HUES64 (cell line): ENCODE results near the gene DPP6. TPM values are rescaled to one million over a fixed set of nuclear protein-coding genes. Genes with fewer than 3 reads are reported as not detected.
A peak's percentile ranks its signal among the peaks of the same experiment; 100 is the strongest.
"Not testable (repeated sequence)": the region's sequence is repeated elsewhere in the genome, so short reads cannot be mapped to it uniquely, and the experiment has no call there.

ENCODE experiments used
- H3K27ac ChIP-seq: 2 replicates; pipeline ENCODE4 v1.7.0; 2013; ENCODE audit warnings: low read depth, low read length, inconsistent platforms
- H3K27me3 ChIP-seq: 2 replicates; pipeline ENCODE4 v1.6.1; 2013; ENCODE audit warnings: mild to moderate bottlenecking, low read length; ENCODE audit not compliant: insufficient read depth
- H3K36me3 ChIP-seq: 2 replicates; pipeline ENCODE4 v1.6.1; 2013; ENCODE audit warnings: mild to moderate bottlenecking, low read length; ENCODE audit not compliant: insufficient read depth
- H3K4me1 ChIP-seq: 2 replicates; pipeline ENCODE4 v1.6.1; 2013; ENCODE audit warnings: mild to moderate bottlenecking, low read length, moderate library complexity; ENCODE audit not compliant: insufficient read depth
- H3K4me3 ChIP-seq: 2 replicates; pipeline ENCODE4 v1.5.1; 2013; ENCODE audit warnings: mild to moderate bottlenecking, low read length, moderate library complexity
- H3K9ac ChIP-seq: 2 replicates; pipeline ENCODE4 v1.6.1; 2013; ENCODE audit warnings: mild to moderate bottlenecking, low read depth, low read length
- H3K9me3 ChIP-seq: 2 replicates; pipeline ENCODE4 v1.6.1; 2013; ENCODE audit warnings: low read depth, low read length; ENCODE audit not compliant: insufficient read depth
- WGBS: fragments of 150-250, 120-280 bp; methylation state at CpG from one replicate; pipeline ENCODE4 v1.1.7; 2013; ENCODE audit warnings: missing lambda C conversion rate; 5-methylcytosine and 5-hydroxymethylcytosine counted together
- polyA plus RNA-seq, 2 experiments: library from polyadenylated mRNA; stranded (reverse); fragments of 50-300 nt; gene quantifications; one replicate each; pipeline ENCODE4 v1.2.3, GENCODE V29; 2013

The DPP6 gene
- 2.7 TPM for polyA plus RNA-seq (2013, experiment 1 of 2)
- polyA plus RNA-seq (2013, experiment 2 of 2): 4.4 TPM

- peak within 1 kb of the TSS; percentile 50 for H3K4me3 ChIP-seq
- under 1% methylated on average over 30 of the region's 81 CpGs for WGBS
- not testable (repeated sequence) for H3K9ac ChIP-seq
These were observed at the start of gene DPP6 for GRCh38 chr7:154051643-154052529. TSS of gene DPP6 (plus strand) at chr7:154052398.

GRCh38 chr7:154009423-154009911 is 42.7 kb upstream of the DPP6 start:
- not testable (repeated sequence) for H3K36me3 ChIP-seq, H3K4me3 ChIP-seq, H3K9me3 ChIP-seq, H3K27ac ChIP-seq, H3K9ac ChIP-seq, H3K4me1 ChIP-seq, H3K27me3 ChIP-seq
- no CpG with 5 or more reads among the region's 3 CpGs for WGBS

More at GRCh38 chr7:154051643-154052529, at the start of gene DPP6:
- not testable (repeated sequence) for H3K27ac ChIP-seq, H3K4me1 ChIP-seq, H3K36me3 ChIP-seq, H3K9me3 ChIP-seq
- H3K27me3 ChIP-seq: peaks cover 14% of the 10 kb centered on the region

- H3K9ac ChIP-seq, H3K4me3 ChIP-seq, H3K27me3 ChIP-seq, H3K36me3 ChIP-seq, H3K9me3 ChIP-seq, H3K4me1 ChIP-seq, H3K27ac ChIP-seq: not testable (repeated sequence)
- WGBS: 65% methylated on average over 4 of the region's 4 CpGs
These were observed 41.3 kb upstream of the DPP6 start for GRCh38 chr7:154010726-154011568.

- H3K9ac ChIP-seq, H3K4me1 ChIP-seq, H3K4me3 ChIP-seq, H3K36me3 ChIP-seq, H3K27ac ChIP-seq, H3K27me3 ChIP-seq: not testable (repeated sequence)
- H3K9me3 ChIP-seq: peaks cover 11% of the 10 kb centered on the region; the same call in 1 of the 2 replicates
- 35% methylated on average over 2 of the region's 3 CpGs for WGBS
These were observed 39.4 kb upstream of the DPP6 start for GRCh38 chr7:154012800-154013199.

GRCh38 chr7:154015636-154016035 is 36.6 kb upstream of the DPP6 start:
- not testable (repeated sequence) for H3K27ac ChIP-seq, H3K4me1 ChIP-seq, H3K9ac ChIP-seq, H3K36me3 ChIP-seq, H3K4me3 ChIP-seq, H3K27me3 ChIP-seq
- 86% methylated on average over 6 of the region's 6 CpGs for WGBS
- H3K9me3 ChIP-seq: peaks cover 11% of the 10 kb centered on the region; the same call in 1 of the 2 replicates

GRCh38 chr7:154018354-154018753 is 33.8 kb upstream of the DPP6 start:
- H3K4me1 ChIP-seq, H3K9ac ChIP-seq, H3K36me3 ChIP-seq, H3K4me3 ChIP-seq, H3K27me3 ChIP-seq, H3K27ac ChIP-seq: not testable (repeated sequence)
- H3K9me3 ChIP-seq: peaks cover 14% of the 10 kb centered on the region; the same call in 1 of the 2 replicates
- no CpG with 5 or more reads among the region's 2 CpGs for WGBS

- not testable (repeated sequence) for H3K9me3 ChIP-seq, H3K27ac ChIP-seq, H3K4me1 ChIP-seq, H3K36me3 ChIP-seq, H3K4me3 ChIP-seq, H3K9ac ChIP-seq, H3K27me3 ChIP-seq
- 96% methylated on average over 5 of the region's 8 CpGs for WGBS
These were observed 24.4 kb upstream of the DPP6 start for GRCh38 chr7:154027805-154028204.

- H3K9ac ChIP-seq, H3K27me3 ChIP-seq, H3K4me1 ChIP-seq, H3K27ac ChIP-seq, H3K4me3 ChIP-seq, H3K9me3 ChIP-seq, H3K36me3 ChIP-seq: not testable (repeated sequence)
- WGBS: 55% methylated on average over 10 of the region's 11 CpGs
These were observed 21.6 kb upstream of the DPP6 start for GRCh38 chr7:154030476-154031080.

- H3K9ac ChIP-seq, H3K4me1 ChIP-seq, H3K36me3 ChIP-seq, H3K9me3 ChIP-seq, H3K27ac ChIP-seq, H3K27me3 ChIP-seq, H3K4me3 ChIP-seq: not testable (repeated sequence)
- 12% methylated on average over 7 of the region's 13 CpGs for WGBS
These were observed 12.6 kb upstream of the DPP6 start for GRCh38 chr7:154039466-154040165.

GRCh38 chr7:154050394-154050793 is 1.8 kb upstream of the DPP6 start:
- not testable (repeated sequence) for H3K27ac ChIP-seq, H3K4me1 ChIP-seq, H3K9me3 ChIP-seq, H3K9ac ChIP-seq, H3K4me3 ChIP-seq, H3K36me3 ChIP-seq
- WGBS: no CpG with 5 or more reads among the region's 5 CpGs
- peaks cover 14% of the 10 kb centered on the region for H3K27me3 ChIP-seq
